ENCODE data around the gene GMDS. TPM values are rescaled to one million over a fixed set of nuclear protein-coding genes. Genes with fewer than 3 reads are reported as not detected.

GMDS gene
- polyA plus RNA-seq, 1 of the 3 experiments (the other 2 are of a cell fraction) = 12.3 TPM

DNA sequence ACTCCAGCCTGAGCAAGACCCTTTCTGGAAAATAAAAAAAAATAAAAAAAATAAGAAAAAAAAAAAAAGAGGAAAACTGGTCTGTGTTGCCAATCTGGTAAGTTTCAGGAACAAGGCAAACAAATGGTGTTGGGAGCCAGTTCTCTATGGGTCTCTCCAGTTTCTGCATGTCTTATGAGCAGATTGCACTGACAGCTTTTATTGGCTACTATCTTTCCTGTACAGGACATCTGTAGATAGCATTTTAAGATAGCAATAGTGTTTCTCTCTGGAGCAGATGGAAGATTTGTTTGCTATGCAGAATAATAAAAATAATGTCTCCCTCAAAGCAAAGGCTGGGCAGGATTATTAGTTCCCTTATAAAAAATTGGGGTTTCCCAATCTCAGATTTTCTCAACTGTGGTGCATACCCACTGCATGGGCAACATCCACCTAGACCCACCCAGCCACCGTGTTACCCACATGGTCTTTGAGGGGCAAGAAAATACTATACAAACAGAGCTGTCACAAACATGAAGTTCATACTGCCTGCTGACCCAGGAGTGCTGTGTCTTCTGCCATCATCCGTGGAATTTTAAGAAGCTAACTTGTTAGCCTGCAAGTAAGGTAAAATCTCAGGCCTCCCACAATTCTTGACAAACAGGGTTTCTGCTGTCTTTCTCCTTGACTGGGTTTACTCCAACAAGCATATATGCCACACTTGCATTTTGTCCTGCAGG, 9.5 kb downstream of the GMDS start:
- H3K79me2 ChIP-seq (ENCODE audit: insufficient read depth) = no peaks in the 10 kb centered on the region
- no peak overlapping the region for H3K4me3 ChIP-seq (ENCODE audit: low read depth in 2 of 2, low read length in 1 of 2)
- no peaks in the 10 kb centered on the region for H3K9me2 ChIP-seq
- DNase-seq = peak; percentile 61
- H3K27ac ChIP-seq (ENCODE audit: low read depth in 2 of 2, low read length in 1 of 2) = no peak overlapping the region
- no peaks in the 10 kb centered on the region for H3K36me3 ChIP-seq (replicated peaks in 1 of 2; ENCODE audit: control insufficient read depth in 1 of 2, insufficient read depth in 2 of 2, low read length in 1 of 2)
- H2AFZ ChIP-seq (ENCODE audit: low read depth) = no peak overlapping the region; the same call in 1 of the 2 replicates
- H3K9me3 ChIP-seq = no peaks in the 10 kb centered on the region
- 0 out of 2 replicates have a peak overlapping the region, but pooled peaks have one; percentile 10 for H3K4me2 ChIP-seq
- TF ChIP-seq CHD2 (IDR thresholded peaks at IDR 0.05; ENCODE audit: low read length, partially characterized antibody) (peak; percentile 26), JUND (IDR thresholded peaks at IDR 0.05) (no peak), EP300 (IDR thresholded peaks at IDR 0.05; ENCODE audit: borderline replicate concordance in 1 of 2, low read depth in 1 of 2, low read length in 1 of 2) (peak in 1 of 2 experiments; percentile 67; a peak in 1 of 4 replicates), RAD21 (IDR thresholded peaks at IDR 0.05; ENCODE audit: low read length) (peak; percentile 5; the same call in 1 of the 2 replicates), RCOR1 (IDR thresholded peaks at IDR 0.05; ENCODE audit: low read length) (0 out of 2 replicates have a peak, but pooled peaks have one; percentile 41), GATA2 (CRISPR knock-in tag; IDR thresholded peaks at IDR 0.05) (peak; percentile 68)
- peaks cover 8 to 14% of the 10 kb centered on the region in 2 experiments; a peak in 1 of 4 replicates for H3K4me1 ChIP-seq (ENCODE audit: control insufficient read depth in 1 of 2, insufficient read depth in 2 of 2, low read depth in 1 of 2, low read length in 1 of 2)
- ChIA-PET CTCF (interaction anchor here (0.7 to 1.4 kb wide), 5 partner anchors 11 to 354 kb away, joined by 3 to 4 read pairs (median 3); no protein-coding TSS in a partner anchor), POLR2A (interaction anchor here (1.0 kb wide), 1 partner anchor 10 kb away, joined by 3 read pairs; no protein-coding TSS in a partner anchor)
- H3K27me3 ChIP-seq (ENCODE audit: insufficient read depth) = no peaks in the 10 kb centered on the region
- H3F3A ChIP-seq (replicated peaks; ENCODE audit: insufficient read depth) = peaks cover 9% of the 10 kb centered on the region
- no peaks in the 10 kb centered on the region for H4K20me1 ChIP-seq (ENCODE audit: insufficient read depth)
- WGBS (ENCODE audit: low lambda C conversion rate) = 72% methylated on average over 2 of the region's 2 CpGs
- H3K9ac ChIP-seq = no peak overlapping the region

- H3K36me3 ChIP-seq (replicated peaks in 1 of 2; ENCODE audit: control insufficient read depth in 1 of 2, insufficient read depth in 2 of 2, low read length in 1 of 2) = no peaks in the 10 kb centered on the region
- ChIA-PET POLR2A (no interaction called here), CTCF (interaction anchor here (0.6 kb wide), 1 partner anchor 121 kb away, joined by 4 read pairs; no protein-coding TSS in a partner anchor)
- peaks cover 9% of the 10 kb centered on the region for H3F3A ChIP-seq (replicated peaks; ENCODE audit: insufficient read depth)
- no peak overlapping the region for H3K4me2 ChIP-seq
- no peak for DNase-seq
- no peak overlapping the region for H3K4me3 ChIP-seq (ENCODE audit: low read depth in 2 of 2, low read length in 1 of 2)
- no peaks in the 10 kb centered on the region for H3K27me3 ChIP-seq (ENCODE audit: insufficient read depth)
- no peak overlapping the region for H3K9ac ChIP-seq
- H3K27ac ChIP-seq (ENCODE audit: low read depth in 2 of 2, low read length in 1 of 2) = no peak overlapping the region
- H3K9me2 ChIP-seq = no peaks in the 10 kb centered on the region
- no peaks in the 10 kb centered on the region for H4K20me1 ChIP-seq (ENCODE audit: insufficient read depth)
- no peaks in the 10 kb centered on the region for H3K79me2 ChIP-seq (ENCODE audit: insufficient read depth)
- H3K4me1 ChIP-seq (ENCODE audit: control insufficient read depth in 1 of 2, insufficient read depth in 2 of 2, low read depth in 1 of 2, low read length in 1 of 2) = peaks cover 8 to 12% of the 10 kb centered on the region in 2 experiments; a peak in 1 of 4 replicates
- 96% methylated on average over 9 of the region's 9 CpGs for WGBS (ENCODE audit: low lambda C conversion rate)
- H2AFZ ChIP-seq (ENCODE audit: low read depth) = no peak overlapping the region
- no peaks in the 10 kb centered on the region for H3K9me3 ChIP-seq
- no peak for TF ChIP-seq ELF1 (IDR thresholded peaks at IDR 0.05)
- TF ChIP-seq EP300 (IDR thresholded peaks at IDR 0.05; ENCODE audit: borderline replicate concordance in 1 of 2, low read depth in 1 of 2, low read length in 1 of 2) = no peak
- no peak for TF ChIP-seq RFX5 (IDR thresholded peaks at IDR 0.05; ENCODE audit: low read length)
Observed at GRCh38 chr6:2232445-2232844, 13.0 kb downstream of the GMDS start.

- H3K9ac ChIP-seq = no peak overlapping the region
- no peaks in the 10 kb centered on the region for H3K79me2 ChIP-seq (ENCODE audit: insufficient read depth)
- no peaks in the 10 kb centered on the region for H3K9me3 ChIP-seq
- H3K4me2 ChIP-seq = no peak overlapping the region
- H3F3A ChIP-seq (replicated peaks; ENCODE audit: insufficient read depth) = no peaks in the 10 kb centered on the region
- no peak for TF ChIP-seq ELF1 (IDR thresholded peaks at IDR 0.05)
- TF ChIP-seq, protein P1, sequence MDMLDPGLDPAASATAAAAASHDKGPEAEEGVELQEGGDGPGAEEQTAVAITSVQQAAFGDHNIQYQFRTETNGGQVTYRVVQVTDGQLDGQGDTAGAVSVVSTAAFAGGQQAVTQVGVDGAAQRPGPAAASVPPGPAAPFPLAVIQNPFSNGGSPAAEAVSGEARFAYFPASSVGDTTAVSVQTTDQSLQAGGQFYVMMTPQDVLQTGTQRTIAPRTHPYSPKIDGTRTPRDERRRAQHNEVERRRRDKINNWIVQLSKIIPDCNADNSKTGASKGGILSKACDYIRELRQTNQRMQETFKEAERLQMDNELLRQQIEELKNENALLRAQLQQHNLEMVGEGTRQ (IDR thresholded peaks at IDR 0.05; ENCODE audit: borderline replicate concordance, low read depth, low read length) = no peak
- no peak for TF ChIP-seq RCOR1 (IDR thresholded peaks at IDR 0.05; ENCODE audit: low read length)
- TF ChIP-seq SIN3A (IDR thresholded peaks at IDR 0.05; ENCODE audit: borderline replicate concordance, low read depth, low read length) = no peak
- no peak overlapping the region for H2AFZ ChIP-seq (ENCODE audit: low read depth)
- no peak for DNase-seq
- H3K36me3 ChIP-seq (replicated peaks in 1 of 2; ENCODE audit: control insufficient read depth in 1 of 2, insufficient read depth in 2 of 2, low read length in 1 of 2) = no peaks in the 10 kb centered on the region
- H3K4me3 ChIP-seq (ENCODE audit: low read depth in 2 of 2, low read length in 1 of 2) = no peak overlapping the region
- H3K27me3 ChIP-seq (ENCODE audit: insufficient read depth) = no peaks in the 10 kb centered on the region
- POLR2A ChIA-PET = no interaction called here
- WGBS (ENCODE audit: low lambda C conversion rate) = 81% methylated on average over 4 of the region's 4 CpGs
- peaks cover 8% of the 10 kb centered on the region in 2 experiments; a peak in 1 of 4 replicates for H3K4me1 ChIP-seq (ENCODE audit: control insufficient read depth in 1 of 2, insufficient read depth in 2 of 2, low read depth in 1 of 2, low read length in 1 of 2)
- no peak overlapping the region for H3K27ac ChIP-seq (ENCODE audit: low read depth in 2 of 2, low read length in 1 of 2)
- CTCF ChIA-PET = no interaction called here
- H4K20me1 ChIP-seq (ENCODE audit: insufficient read depth) = no peaks in the 10 kb centered on the region
- no peaks in the 10 kb centered on the region for H3K9me2 ChIP-seq
Observed at GRCh38 chr6:2231438-2231837, 14.0 kb downstream of the GMDS start.

All from SK-N-SH (cell line).